Measurements from ENCODE around the gene PFKP.
"Not testable (repeated sequence)": the region's sequence is repeated elsewhere in the genome, so short reads cannot be mapped to it uniquely, and the experiment has no call there.

Gene PFKP

GRCh38 chr10:3163879-3164278 lies 96.5 kb downstream of the PFKP start:
- no peak for DNase-seq

GRCh38 chr10:3165196-3165595 lies 97.8 kb downstream of the PFKP start:
- no peak for DNase-seq

DNA sequence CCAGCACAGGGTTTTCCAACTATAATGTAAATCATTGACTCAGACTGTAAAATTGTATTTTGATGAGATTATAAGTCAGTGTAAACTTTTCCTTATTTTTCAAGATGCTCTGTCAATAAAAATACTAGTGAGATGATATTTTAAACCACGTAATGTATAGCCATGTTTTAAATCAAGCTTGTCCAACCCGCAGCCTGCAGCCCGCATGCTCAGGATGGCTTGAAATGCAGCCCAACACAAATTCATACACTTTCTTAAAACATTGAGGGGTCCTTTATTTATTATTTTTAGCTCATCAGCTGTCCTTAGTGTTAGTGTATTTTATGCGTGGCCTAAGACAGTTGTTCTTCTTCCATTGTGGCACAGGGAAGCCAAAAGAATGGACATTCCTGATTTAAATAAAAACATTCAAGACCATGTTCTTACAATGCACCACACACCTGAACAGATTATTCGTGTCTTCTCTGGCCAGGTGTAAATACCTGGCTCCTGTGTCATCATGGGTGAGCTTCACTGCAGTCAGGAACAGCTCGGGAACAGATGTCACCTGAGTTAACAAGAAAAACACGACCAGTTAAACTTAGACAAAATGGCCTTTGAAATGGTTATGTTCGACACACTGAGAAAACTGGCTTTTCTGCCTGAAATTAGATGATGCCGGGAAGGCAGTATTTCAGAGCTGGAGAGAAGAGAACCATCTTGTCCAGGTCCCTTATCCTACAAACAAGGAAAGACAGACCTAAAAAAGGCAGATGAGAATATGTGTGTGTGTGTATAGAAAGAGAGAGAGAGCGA lies 99.3 kb downstream of the PFKP start:
- no peak for DNase-seq

DNA sequence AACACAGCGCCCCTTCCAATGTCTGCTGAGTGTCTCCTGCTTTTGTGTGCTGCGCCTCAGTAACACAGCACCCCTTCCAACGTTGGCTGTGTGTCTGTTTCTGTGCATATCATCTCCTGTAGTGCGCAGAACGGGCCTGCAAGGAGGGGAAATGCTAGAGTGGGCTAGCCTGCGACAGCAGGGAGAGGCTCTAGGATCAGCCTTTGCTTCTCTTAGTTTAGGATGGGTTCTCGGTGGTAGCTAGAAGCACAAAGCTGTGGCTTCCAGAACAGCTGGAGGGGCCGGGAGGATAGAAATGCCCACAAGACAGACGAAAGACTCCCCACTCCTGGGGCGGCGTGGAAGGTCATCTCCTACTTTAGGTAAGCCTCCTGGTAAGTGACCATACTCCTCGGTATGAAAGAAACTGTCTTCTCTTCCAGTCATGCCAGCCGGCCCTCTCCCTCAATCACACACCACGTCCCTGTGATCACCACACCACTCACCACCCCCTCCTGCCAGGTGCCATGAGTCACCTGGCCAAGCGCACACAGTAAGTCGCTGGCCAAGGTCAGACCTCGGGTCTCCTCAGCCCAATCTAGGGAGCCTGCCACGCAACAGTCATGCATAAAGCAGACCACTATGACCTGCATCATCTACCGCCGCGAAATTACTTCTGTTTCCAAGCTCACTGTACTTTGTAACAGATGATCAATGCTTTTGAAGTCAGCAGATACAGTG lies 100.4 kb downstream of the PFKP start:
- no peak for DNase-seq

DNA sequence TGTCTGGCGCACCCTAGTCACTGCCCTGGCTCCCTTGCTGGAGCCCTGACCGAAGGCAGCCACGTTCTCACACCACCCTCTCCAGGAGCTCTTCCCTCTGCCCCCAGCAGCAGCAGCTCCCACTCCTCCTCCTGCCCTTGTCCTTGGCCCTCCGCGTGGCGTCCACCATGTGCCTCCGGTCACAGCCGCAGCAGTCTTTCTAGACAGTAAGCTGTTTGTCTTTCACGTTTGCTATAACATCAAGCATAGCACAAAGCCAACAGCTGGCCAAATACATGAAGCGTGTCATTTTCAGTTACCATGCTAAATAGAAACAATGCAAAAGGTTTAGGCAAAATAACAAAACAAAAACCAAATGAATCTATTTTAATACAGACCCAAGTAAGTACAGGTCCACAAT lies 101.9 kb downstream of the PFKP start:
- no peak for DNase-seq

DNA sequence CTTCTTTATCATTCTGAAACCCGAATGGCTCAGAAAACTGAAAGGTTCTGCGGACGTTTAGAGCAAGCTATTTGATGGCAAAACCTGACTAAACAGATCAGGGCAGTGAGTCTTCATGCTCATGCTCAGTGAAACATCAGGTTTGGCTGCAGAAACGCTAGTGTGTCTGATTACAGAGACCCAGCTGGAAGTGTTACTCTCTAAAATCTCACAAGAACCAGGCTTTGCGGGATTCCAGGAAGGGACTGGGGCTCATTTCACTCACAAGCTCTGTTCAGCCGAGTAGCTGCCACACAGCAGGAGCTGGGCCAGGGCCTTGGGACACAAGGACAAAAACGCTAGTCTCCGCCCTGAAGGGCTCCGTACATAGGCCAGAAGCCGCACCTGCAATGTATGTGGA lies 102.3 kb downstream of the PFKP start:
- peak; percentile 65 for DNase-seq

- DNase-seq: not testable (repeated sequence)
Observed at GRCh38 chr10:3171488-3171887, 104.1 kb downstream of the PFKP start.

GRCh38 chr10:3172081-3172445 lies 104.7 kb downstream of the PFKP start:
- no peak for DNase-seq

- peak; percentile 97 for DNase-seq
Observed at GRCh38 chr10:3172446-3173170, 105.3 kb downstream of the PFKP start, which contains the start of gene PITRM1. Gene PITRM1 (minus strand): TSS chr10:3172782. CDS start chr10:3172772, 10 bp downstream.

DNA sequence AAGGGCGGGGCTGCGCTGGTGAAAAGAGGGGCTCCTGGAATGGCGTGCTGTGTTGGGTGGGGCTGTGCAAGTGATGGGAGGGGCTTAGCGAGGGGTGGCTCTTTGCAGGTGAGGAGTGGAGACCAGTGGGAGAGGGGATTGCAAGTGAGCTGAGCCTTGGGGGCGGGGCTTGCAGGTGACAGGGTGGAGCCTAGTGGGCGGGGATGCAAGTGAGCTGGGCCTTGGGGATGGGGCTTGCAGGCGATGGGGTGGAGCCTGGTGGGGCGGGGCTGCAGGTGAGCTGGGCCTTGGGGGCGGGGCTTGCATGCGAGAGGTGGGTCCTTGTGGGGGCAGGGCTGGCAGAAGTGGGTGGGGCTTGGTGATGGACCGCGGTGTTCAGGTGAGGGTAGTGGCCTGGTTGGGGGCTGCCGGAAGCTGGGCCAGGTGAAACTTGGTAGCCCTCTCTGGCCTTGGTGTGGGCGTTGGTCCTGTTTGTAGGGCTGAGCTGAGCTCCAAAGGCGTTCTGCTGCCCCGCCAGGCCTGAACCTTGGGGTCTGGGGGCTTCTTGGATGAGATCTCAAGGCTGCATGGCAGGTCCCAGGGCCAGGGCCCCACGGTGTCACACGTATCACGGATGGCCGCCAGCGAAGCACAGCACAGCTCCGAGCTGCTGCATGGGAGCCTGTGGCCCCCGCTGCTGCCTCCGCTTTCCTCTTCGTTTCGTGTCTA lies 106.0 kb downstream of the PFKP start:
- no peak for DNase-seq

DNA sequence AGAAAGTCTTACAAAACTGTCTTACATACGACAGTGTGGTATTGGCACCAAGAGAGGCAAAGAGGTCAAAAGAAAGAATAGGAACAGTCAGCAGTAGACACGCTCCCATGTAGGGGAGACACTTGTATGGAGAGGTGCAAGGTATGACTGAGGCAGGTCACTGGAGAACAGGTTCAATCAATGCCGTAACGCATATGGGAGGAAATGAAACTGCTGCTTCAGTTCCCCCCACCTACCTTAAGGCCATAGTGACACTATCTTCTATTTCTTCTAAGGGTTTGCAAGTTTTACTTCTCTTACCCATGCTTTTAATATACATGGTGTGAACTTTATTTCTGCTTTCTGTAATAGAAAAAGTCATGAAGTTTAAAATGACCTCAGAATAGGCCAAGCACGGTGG lies 110.7 kb downstream of the PFKP start:
- no peak for DNase-seq

- no peak for DNase-seq
Observed at GRCh38 chr10:3179174-3179573, 111.8 kb downstream of the PFKP start.

DNA sequence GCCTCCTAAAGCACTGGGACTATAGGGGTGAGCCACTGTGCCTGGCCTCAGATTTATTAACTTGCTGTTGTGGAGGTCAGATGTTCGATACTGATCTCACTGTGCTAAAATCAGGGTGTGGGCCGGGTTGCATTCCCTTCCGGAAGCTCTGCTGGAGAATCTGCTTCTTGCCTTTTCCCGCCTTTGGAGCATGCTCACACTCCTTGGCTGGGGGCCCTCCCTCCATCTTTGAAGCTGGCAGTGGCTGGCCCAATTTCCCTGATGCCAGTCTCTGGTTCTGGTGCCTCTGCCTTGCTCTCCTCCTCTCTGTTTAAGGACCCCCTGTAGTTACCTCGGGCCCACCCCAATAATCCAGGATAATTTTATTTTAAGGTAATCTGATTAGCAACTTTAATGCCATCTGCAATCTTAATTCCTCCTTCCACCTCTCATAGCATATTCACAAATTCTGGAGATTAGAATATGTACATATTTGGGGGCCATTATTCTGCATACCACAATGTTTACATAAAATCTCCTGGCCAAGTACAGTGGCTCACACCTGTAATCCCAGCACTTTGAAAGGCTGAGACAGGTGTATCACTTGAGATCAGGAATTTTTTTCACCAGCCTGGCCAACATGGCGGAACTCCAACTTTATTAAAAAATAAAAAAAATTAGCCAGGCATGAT lies 113.1 kb downstream of the PFKP start:
- DNase-seq: no peak

- DNase-seq: no peak
Observed at GRCh38 chr10:3185386-3185785, 118.0 kb downstream of the PFKP start.

DNA sequence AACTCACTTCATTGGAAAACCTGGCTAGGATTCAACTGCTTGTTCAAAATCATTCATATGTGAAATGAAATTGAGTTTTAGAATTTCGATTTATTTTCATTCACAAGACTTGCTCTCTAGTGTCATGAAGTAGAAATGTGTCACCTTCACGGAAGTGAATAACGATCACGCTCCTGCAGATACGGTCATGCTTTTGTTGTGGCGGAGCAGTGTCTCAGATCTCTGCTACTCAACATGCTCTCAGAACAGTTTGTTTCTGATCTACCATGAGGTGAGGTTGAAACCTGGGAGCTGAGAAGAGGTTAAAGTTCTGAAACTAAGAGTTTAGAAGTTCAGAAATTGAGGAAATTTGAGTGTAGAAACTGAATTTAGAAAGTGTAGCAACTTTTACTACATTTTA lies 119.0 kb downstream of the PFKP start:
- no peak for DNase-seq

All from retina (tissue), 1 donor.